H1 (cell line): ENCODE results near the gene NT5C1A. TPM values are rescaled to one million over a fixed set of nuclear protein-coding genes. Genes with fewer than 3 reads are reported as not detected.

Source experiments
- CEBPB ChIP-seq: IDR thresholded peaks from 2 replicates; pipeline ENCODE4 v1.6.1; 2012; ENCODE audit warnings: low read depth, low read length
- CHD7 ChIP-seq: fragments of 300-600 bp; sonication (generic); IDR thresholded peaks from 2 replicates; pipeline ENCODE4 v1.7.1; 2012; ENCODE audit warnings: low read length, moderate library complexity, mild to moderate bottlenecking, inconsistent platforms; ENCODE audit not compliant: insufficient replicate concordance
- KDM4A ChIP-seq: IDR thresholded peaks from one replicate; pipeline ENCODE4 v1.7.1; 2012; ENCODE audit warnings: low read depth, mild to moderate bottlenecking, moderate library complexity, low read length, inconsistent platforms; ENCODE audit not compliant: severe bottlenecking
- polyA plus RNA-seq, 7 experiments: library from polyadenylated mRNA; depleted of rRNA in 3 of 7; stranded (reverse) in 5 of 7; unstranded in 2 of 7; fragments of >200 nt in 5 of 7; fragments of 200-250 nt in 2 of 7; gene quantifications; 1 replicate in 5 of 7; 2 replicates in 1 of 7; 4 replicates in 1 of 7; pipeline versions ENCODE4 v1.2.1 to v1.2.3, GENCODE V29; 2011 to 2013; ENCODE audit warnings: missing spikeins in 2 of 7, mixed read lengths in 2 of 7
- total RNA-seq: library from RNA; stranded (reverse); fragmentation: NEBNext Ultra II Directional; extraction: Animal tissue kit (Norgen Biotek cat#: 25700); gene quantifications from 2 replicates; pipeline ENCODE4 v1.2.1, GENCODE V29; 2021

NT5C1A gene
- total and polyA plus RNA-seq, 2 of the 8 experiments (the other 6 are each of a cell fraction or from before 2014, with no cell fraction given): not detected

GRCh38 chr1:39676948-39677548 is 5.1 kb upstream of the NT5C1A start (continued):
- no peak for TF ChIP-seq CHD7
- TF ChIP-seq CEBPB: no peak
- TF ChIP-seq KDM4A: no peak
